LNCAP (cell line): ENCODE results near the gene CNOT2.

Source experiments
- CTCF ChIP-seq: fragments of 450-650 bp; IDR thresholded peaks from 2 replicates; pipeline ENCODE4 v1.5.1; 2017; ENCODE audit warnings: mild to moderate bottlenecking

The CNOT2 gene

GRCh38 chr12:70252832-70253231 lies 9.6 kb downstream of the CNOT2 start:
- no peak for TF ChIP-seq CTCF

GRCh38 chr12:70254225-70254624 lies 11.0 kb downstream of the CNOT2 start:
- TF ChIP-seq CTCF: no peak

- TF ChIP-seq CTCF: no peak
Observed at GRCh38 chr12:70254846-70255245, 11.6 kb downstream of the CNOT2 start.

GRCh38 chr12:70255311-70255710 lies 12.1 kb downstream of the CNOT2 start:
- no peak for TF ChIP-seq CTCF

GRCh38 chr12:70258605-70259403 lies 15.6 kb downstream of the CNOT2 start:
- TF ChIP-seq CTCF: no peak

- no peak for TF ChIP-seq CTCF
Observed at GRCh38 chr12:70260646-70261045, 17.4 kb downstream of the CNOT2 start.

GRCh38 chr12:70264067-70264867 lies 21.0 kb downstream of the CNOT2 start:
- no peak for TF ChIP-seq CTCF
